Measurements from ENCODE around the gene RTL5.

The RTL5 gene

DNA sequence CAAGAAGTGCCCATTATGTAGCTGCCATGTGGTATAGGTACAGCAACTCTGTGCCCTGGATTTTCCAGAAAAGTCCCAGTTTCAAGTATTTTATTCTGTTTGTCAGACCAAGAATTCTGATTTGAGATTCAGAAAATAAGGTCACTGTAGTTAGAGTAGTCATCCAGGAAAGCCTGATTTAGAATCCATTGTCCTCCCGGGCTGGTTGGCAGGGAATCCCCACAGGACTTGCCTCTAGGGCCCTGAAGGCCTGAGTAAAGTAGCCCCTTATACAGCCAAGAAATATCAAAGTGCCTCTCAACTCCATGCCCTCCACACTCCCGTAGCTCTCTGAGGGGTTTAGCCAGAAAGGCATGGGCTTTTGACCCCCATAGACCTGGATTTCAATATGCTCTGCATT, 36.3 kb downstream of the RTL5 start:
- H3K27ac ChIP-seq, result no peak overlapping the region
- TF ChIP-seq, protein P1, sequence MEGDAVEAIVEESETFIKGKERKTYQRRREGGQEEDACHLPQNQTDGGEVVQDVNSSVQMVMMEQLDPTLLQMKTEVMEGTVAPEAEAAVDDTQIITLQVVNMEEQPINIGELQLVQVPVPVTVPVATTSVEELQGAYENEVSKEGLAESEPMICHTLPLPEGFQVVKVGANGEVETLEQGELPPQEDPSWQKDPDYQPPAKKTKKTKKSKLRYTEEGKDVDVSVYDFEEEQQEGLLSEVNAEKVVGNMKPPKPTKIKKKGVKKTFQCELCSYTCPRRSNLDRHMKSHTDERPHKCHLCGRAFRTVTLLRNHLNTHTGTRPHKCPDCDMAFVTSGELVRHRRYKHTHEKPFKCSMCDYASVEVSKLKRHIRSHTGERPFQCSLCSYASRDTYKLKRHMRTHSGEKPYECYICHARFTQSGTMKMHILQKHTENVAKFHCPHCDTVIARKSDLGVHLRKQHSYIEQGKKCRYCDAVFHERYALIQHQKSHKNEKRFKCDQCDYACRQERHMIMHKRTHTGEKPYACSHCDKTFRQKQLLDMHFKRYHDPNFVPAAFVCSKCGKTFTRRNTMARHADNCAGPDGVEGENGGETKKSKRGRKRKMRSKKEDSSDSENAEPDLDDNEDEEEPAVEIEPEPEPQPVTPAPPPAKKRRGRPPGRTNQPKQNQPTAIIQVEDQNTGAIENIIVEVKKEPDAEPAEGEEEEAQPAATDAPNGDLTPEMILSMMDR (IDR thresholded peaks at IDR 0.05), result no peak
- no peaks in the 10 kb centered on the region for H3K9me3 ChIP-seq (ENCODE audit: control insufficient read depth, low read length)
- H3K9ac ChIP-seq, result no peak overlapping the region
- H3K4me2 ChIP-seq (ENCODE audit: low read length), result no peak overlapping the region
- no peaks in the 10 kb centered on the region for H3K36me3 ChIP-seq (ENCODE audit: control insufficient read depth, insufficient read depth, low read length)
- H3K79me2 ChIP-seq, result no peaks in the 10 kb centered on the region
- no peak overlapping the region for H3K4me3 ChIP-seq (ENCODE audit: low read depth, low read length)
- H2AFZ ChIP-seq, result no peak overlapping the region
- H3K4me1 ChIP-seq, result no peaks in the 10 kb centered on the region
- H3K27me3 ChIP-seq (ENCODE audit: control insufficient read depth, insufficient read depth, low read length), result no peaks in the 10 kb centered on the region

DNA sequence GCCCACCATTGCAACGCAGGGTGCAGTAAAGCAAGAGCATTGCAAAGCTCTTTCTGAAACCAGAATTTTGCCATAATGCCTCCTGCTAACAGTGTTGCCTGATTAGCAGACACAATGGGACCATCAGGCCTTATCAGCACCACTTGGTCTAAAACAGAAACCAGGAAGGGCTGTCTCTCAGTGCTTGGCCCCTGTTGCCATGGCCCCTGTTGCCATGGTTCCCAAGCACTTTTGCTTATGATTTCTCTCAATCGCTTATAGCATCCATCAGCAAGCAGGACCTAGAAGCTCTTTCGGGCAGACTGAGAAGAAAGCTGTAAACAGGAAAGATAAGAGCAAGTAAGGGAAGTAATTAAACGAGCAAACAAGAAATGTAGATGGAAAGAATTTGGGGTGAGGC, 36.8 kb downstream of the RTL5 start:
- Histone ChIP-seq H3K4me3 (ENCODE audit: low read depth, low read length) (no peak overlapping the region), H3K27me3 (ENCODE audit: control insufficient read depth, insufficient read depth, low read length) (no peaks in the 10 kb centered on the region), H2AFZ (no peak overlapping the region), H3K27ac (no peak overlapping the region), H3K4me2 (ENCODE audit: low read length) (no peak overlapping the region), H3K9ac (no peak overlapping the region), H3K9me3 (ENCODE audit: control insufficient read depth, low read length) (no peaks in the 10 kb centered on the region), H3K36me3 (ENCODE audit: control insufficient read depth, insufficient read depth, low read length) (no peaks in the 10 kb centered on the region), H3K4me1 (no peaks in the 10 kb centered on the region), H3K79me2 (no peaks in the 10 kb centered on the region)
- TF ChIP-seq, protein P1 (IDR thresholded peaks at IDR 0.05), result no peak

DNA sequence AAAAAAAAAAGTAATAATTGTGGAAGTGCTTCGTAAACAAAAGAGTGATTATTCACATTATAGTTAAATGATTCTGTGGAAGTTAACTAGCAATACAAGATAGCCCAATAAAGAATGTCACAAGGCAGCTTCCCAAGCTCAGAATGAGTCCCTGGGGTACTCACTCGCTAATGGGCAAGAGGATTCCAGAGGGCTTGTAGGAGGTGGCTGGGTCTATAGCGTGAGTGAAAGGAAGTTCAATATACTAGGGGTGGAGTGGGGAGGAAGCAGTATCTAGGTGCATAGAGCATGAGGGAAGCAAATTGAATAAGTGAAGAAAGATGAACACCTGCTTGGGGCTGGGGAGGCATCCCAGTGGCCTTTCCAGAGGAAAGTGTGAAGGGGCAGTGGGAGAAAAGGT, 42.5 kb downstream of the RTL5 start:
- Histone ChIP-seq H3K9ac (no peak overlapping the region), H3K4me3 (ENCODE audit: low read depth, low read length) (no peak overlapping the region), H3K36me3 (ENCODE audit: control insufficient read depth, insufficient read depth, low read length) (no peaks in the 10 kb centered on the region), H3K27ac (no peak overlapping the region), H3K4me1 (no peaks in the 10 kb centered on the region), H2AFZ (no peak overlapping the region), H3K9me3 (ENCODE audit: control insufficient read depth, low read length) (no peaks in the 10 kb centered on the region), H3K27me3 (ENCODE audit: control insufficient read depth, insufficient read depth, low read length) (no peaks in the 10 kb centered on the region), H3K79me2 (no peaks in the 10 kb centered on the region), H3K4me2 (ENCODE audit: low read length) (no peak overlapping the region)
- TF ChIP-seq, protein P1 (IDR thresholded peaks at IDR 0.05), result no peak

DNA sequence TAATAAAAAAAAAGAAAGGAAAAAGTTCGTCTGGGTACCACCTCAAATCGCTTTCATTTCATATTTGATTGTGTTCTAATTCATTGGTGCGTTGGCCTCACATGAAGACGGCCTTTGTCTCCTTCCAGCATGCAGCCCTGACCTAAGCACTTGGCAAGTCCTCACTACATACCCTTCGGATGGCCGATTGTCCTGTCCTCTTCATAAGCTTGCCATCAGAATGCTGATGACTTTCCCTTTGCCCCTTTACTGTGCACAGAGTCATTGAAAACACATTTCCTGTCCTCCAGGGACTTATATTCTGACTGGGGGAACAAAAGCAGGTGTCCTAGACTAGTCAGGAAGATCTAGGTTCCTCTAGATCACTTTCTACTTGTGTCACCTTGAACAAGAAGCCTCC, 43.0 kb downstream of the RTL5 start:
- Histone ChIP-seq H2AFZ (no peak overlapping the region), H3K27me3 (ENCODE audit: control insufficient read depth, insufficient read depth, low read length) (no peaks in the 10 kb centered on the region), H3K27ac (no peak overlapping the region), H3K4me1 (no peaks in the 10 kb centered on the region), H3K4me3 (ENCODE audit: low read depth, low read length) (no peak overlapping the region), H3K79me2 (peaks cover 2% of the 10 kb centered on the region), H3K9me3 (ENCODE audit: control insufficient read depth, low read length) (no peaks in the 10 kb centered on the region), H3K36me3 (ENCODE audit: control insufficient read depth, insufficient read depth, low read length) (no peaks in the 10 kb centered on the region), H3K4me2 (ENCODE audit: low read length) (no peak overlapping the region), H3K9ac (no peak overlapping the region)
- TF ChIP-seq, protein P1 (IDR thresholded peaks at IDR 0.05), result no peak

DNA sequence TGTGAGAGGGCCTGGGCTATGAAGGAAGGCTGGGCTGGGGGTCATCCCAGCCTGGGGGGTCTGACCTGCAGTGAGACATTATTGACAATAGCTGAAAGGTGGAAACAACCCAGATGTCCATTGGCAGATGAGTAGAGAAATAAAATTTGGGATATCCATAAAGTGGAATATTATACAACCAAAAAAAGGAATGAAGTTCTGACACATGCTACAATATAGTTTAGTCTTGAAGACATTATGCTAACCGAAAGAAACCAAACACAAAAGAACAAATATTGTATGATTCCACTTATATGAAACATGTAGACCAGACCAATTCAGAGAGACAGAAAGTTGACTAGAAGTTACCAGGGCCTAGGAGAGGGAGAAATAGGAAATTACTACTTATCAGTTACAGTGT, 44.7 kb downstream of the RTL5 start:
- Histone ChIP-seq H3K27me3 (ENCODE audit: control insufficient read depth, insufficient read depth, low read length) (no peaks in the 10 kb centered on the region), H3K4me3 (ENCODE audit: low read depth, low read length) (no peak overlapping the region), H3K36me3 (ENCODE audit: control insufficient read depth, insufficient read depth, low read length) (no peaks in the 10 kb centered on the region), H3K4me2 (ENCODE audit: low read length) (no peak overlapping the region), H3K79me2 (peaks cover 3% of the 10 kb centered on the region), H2AFZ (no peak overlapping the region), H3K4me1 (no peaks in the 10 kb centered on the region), H3K9me3 (ENCODE audit: control insufficient read depth, low read length) (no peaks in the 10 kb centered on the region), H3K9ac (no peak overlapping the region), H3K27ac (no peak overlapping the region)
- TF ChIP-seq, protein P1 (IDR thresholded peaks at IDR 0.05), result no peak
